Ammon's horn (tissue), 1 donor: Measurements from ENCODE around the gene GSG1L.
"Not testable (repeated sequence)": the region's sequence is repeated elsewhere in the genome, so short reads cannot be mapped to it uniquely, and the experiment has no call there.

Source experiments
- DNase-seq: peaks from one replicate; pipeline ENCODE4 v3.0.0-alpha.2; 2016; ENCODE audit warnings: low spot score

The GSG1L gene

DNA sequence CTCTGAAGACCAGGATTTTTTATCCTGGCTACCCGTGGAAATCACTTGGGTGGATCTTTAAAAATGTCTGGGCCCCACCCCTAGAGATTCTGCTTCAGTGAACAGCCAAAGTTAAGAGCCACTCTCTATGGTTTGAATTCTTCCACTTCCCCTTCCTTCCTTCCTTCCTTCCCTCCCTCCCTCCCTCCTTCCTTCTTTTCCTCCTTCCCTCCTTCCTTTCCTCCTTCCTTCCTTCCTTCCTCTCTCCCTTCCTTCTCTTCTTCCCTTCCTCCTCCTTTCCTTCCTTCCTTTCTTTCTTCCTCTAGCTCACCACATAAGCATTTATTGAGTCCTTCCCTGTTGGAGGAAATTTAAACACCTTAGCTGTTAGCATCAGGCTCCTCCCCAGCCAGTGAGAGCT lies 310.0 kb downstream of the GSG1L start:
- DNase-seq, result no peak

DNA sequence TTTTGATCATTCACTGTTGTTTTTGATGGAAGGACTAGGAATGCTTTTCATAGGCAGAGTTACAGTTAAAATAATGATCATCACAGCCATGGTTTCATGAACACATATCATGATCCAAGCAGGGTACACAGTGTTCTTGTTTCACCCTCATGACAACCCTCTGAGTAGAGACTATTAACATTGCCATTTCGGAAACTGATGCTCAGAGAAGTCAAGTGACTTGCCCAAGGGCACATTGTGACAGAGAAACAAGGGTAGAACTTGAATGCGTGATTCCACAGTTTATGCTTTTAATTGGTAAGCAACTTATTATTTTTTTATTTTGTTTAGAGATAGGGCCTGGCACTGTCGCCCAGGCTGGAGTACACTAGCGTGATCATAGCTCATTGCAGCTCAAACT lies 311.3 kb downstream of the GSG1L start:
- DNase-seq, result no peak

DNA sequence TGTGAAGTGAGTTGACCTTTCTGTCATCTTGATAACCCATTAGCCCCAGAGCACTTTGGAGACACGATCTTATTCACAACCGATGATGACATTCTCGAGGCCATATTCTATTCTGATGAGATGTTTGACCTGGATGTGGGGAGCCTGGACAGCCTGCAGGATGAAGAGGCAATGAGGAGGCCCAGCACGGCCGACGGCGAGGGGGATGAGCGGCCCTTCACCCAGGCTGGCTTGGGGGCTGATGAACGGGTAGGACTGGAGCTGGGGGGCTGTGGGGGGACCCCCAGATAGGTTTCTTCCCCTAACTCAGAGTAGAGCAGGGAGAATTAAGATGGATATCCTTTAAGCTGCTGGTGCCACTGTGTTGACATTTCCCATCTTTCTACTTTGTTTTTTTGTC lies 311.8 kb downstream of the GSG1L start:
- DNase-seq, result no peak

DNA sequence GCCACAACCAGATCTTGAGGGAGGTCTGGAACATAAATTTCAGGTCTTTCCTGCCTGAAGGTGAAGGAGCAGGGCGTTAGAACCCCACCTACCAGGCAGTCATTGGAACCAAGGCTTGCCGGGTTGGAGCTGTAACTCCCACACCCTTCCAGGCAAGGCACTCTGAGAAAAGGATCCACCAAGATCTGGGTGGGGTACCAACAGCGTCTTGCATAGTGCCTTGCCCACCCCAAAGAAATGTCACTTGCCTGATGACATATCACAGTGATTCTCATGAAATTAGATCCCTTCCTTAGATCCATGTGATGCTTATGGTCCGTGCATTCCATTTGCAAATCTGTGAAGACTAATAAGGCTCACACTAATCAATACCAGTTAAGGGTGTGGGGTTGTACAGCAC lies 312.3 kb downstream of the GSG1L start:
- no peak for DNase-seq

DNA sequence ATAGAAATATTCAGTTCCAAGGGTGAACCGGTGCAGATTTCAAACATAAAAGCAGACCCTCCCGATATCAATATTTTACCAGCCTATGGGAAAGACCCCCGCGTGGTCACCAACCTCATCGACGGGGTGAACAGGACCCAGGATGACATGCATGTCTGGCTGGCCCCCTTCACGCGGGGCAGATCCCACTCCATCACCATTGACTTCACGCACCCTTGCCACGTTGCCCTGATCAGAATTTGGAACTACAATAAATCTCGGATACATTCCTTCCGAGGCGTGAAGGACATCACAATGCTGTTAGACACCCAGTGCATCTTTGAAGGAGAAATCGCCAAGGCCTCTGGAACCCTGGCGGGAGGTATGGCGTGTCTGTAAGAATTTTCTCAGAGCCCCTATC lies 313.6 kb downstream of the GSG1L start:
- no peak for DNase-seq

DNA sequence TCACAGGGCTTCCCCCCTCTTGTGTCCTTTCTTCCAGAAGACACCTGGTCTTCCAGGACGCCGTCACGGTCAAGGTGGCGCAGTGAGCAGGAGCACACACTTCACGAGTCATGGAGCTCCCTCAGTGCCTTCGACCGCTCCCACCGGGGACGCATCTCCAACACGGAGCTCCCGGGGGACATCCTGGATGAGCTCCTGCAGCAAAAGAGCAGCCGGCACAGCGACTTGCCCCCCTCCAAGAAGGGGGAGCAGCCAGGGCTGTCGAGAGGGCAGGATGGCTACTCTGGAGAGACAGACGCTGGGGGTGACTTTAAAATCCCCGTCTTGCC lies 314.0 kb downstream of the GSG1L start:
- no peak for DNase-seq

DNA sequence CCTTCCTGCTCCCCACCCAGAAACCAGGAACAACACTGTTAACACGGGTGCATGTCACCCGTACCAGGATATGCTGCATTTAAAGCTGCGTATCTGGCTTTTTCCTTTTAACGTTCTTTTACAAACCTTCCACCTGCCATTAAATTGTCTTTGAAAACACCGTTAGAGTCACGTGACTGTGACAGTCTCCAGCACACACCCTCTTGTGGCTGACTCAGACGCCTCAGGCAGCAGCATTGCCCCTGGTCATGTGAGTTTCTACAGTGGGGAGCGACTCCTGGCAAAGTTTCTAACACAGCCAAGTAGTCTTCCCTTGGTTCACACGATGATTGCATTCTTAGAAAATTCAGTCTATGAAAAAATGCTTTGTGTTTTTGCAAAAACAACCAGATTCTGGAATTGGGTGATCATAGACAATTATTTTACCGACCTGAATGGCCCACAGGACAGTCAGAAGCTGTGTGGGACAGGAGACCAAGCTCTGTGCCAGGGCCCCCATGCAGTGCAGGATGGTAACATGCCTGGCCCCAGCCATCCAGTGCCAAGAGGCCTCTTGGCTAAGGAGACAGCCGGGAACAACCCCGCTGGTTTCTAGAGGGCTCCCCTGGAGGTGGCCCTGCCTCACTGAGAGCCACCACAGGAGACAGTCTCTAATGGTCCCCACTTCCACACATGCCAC lies 314.5 kb downstream of the GSG1L start:
- peak; percentile 69 for DNase-seq

DNA sequence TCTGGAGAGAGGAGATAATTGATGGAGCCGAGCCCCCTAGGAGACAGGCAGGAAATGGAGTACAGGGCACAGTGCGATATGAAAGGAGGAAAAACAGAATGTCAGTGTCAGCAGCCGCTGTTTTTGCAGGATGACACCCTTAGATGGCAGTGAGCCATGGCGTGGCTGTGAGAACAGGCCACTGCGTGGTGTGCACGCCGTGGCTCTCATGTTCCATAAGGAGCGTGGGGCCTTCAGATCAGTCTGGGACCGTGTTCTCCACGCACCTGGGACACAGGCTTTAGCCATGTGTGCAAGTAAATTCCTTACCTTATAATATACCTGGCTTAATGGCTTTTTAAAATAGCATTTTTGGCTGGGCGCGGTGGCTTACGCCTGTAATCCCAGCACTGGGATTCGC lies 315.6 kb downstream of the GSG1L start:
- no peak for DNase-seq

DNA sequence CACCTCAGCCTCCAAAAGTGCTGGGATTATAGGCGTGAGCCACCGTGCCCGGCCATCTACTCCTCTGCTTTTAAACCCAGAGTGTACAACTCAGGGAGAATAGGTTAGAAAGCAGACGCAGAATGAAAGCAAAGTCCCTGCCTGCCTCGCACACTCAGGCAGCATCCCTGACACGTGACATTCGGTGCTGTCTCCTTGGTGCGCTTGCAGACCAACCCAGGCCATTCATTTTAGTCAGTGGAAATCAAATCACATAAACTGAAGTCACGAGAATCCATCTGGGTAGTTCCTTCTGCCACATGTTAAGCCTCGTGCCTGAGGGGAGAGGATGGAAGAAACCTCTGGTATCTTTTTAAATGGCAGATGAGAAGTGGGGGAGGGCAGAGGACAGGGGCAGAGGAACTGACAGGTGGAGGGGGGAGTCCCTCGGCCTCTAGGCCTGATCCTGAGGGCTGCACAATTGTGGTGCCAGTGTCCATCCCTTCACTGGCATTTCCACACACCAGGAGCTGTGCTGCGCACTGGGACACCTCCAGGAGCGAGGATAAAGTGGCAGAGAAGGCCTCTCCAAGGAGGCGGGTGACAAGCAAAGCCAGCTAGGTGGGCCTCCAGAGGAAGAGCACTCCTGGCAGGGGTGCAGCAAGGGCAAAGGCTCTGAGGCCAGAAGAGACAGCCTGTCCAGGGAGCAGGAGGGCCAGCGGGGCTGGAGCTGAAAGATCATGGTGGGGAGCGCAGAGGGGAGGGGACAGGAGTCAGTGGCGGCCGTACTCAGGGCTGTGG lies 317.2 kb downstream of the GSG1L start:
- DNase-seq, result peak; percentile 51

DNA sequence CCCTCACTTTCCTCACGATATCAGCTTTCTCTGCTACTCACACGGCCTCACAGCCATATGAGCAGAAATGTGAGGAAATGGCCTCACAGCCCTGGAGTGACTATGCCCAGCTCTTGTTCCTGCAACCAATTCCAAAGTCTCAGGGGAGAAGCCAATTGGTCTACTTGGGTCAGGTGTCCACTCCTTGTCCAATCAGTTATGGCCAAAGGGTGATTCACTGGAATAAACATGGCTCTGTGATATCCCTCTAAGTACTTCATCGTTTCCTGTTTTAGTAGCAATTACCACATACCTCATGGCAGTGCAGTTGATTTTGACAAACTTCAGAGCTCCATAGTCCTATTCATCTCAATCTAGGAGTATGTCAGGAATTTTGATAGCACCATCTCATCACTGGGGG lies 318.2 kb downstream of the GSG1L start:
- no peak for DNase-seq

DNA sequence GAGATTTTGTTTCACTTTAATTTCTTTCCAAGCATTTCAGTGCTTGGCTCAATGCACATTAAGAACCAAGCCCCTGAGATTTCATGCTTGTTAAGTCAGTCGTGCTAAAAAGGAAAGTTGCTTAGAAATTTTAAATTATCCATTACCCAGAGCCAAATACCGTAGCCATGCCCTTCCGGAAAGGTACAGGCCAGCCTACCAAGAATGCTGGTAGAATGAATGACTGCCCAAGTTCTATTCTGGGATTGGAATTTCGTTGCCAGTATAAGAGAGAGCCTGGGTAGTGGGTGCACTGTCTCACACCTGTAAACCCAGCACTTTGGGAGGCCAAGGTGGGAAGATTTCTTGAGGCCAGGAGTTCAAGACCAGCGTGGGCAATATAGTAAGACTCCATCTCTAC lies 319.6 kb downstream of the GSG1L start:
- DNase-seq, result no peak

DNA sequence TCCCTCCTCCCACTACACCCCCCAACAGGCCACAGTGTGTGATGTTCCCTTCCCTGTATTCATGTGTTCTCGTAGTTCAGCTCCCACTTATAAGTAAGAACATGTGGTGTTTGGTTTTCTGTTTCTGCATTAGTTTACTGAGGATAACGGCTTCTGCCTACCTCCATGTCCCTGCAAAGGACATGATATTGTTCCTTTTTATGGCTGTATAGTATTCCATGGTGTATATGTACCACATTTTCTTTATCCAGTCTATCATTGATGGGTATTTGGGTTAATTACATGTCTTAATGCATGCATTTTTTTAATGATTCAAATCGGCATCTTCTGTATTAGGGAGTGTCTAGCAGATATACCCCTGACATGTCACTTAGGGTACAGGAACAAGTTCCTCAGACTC lies 320.5 kb downstream of the GSG1L start:
- DNase-seq, result not testable (repeated sequence)

DNA sequence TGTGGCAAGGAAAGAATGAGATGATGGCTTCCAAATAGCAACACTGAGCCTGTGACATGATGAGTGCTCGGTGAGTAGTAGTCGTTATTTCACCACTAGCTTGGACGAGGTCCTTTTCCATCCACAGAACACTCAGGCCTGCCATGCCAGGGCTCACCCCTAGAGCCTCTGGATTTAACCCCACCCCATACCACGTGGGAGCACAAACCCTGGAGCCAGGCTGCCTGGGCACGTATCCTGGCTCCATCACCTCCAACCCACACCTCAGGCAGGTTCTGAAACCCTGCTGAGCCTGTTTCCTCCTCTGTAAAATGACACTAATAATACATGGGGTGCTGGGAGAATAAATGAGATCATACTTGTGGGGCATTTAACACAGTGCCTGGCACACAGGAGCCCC lies 321.2 kb downstream of the GSG1L start:
- no peak for DNase-seq

DNA sequence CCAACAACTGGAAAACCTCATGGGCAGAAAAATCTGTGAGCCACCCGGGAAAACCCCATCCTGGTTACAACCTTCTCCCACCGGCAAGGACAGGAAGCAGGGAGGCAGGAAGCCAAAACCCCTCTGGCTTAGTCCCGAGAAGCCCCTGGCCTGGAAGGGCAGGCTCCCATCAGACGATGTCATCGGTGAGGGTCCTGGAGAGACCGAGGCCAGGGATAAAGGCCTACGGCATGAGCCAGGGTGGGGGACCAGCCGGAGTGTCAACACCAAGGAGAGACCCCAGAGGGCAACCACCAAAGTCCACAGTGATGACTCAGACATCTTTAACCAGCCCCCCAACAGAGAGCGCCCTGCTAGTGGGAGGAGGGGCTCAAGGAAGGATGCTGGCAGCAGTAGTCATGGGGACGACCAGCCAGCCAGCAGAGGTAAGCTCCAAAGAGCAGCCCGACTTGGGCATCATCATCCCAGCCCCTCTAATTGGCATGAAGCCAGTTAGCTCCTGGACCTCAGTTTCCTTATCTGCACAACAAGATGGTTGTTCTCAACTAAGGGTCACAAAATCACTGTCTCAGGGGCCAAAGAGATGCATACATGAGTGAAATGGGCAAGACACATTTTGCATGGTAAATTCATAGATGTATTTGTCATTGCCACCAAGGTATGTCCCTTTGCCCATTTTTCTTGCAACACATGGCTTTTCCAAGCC lies 322.9 kb downstream of the GSG1L start:
- DNase-seq, result no peak

DNA sequence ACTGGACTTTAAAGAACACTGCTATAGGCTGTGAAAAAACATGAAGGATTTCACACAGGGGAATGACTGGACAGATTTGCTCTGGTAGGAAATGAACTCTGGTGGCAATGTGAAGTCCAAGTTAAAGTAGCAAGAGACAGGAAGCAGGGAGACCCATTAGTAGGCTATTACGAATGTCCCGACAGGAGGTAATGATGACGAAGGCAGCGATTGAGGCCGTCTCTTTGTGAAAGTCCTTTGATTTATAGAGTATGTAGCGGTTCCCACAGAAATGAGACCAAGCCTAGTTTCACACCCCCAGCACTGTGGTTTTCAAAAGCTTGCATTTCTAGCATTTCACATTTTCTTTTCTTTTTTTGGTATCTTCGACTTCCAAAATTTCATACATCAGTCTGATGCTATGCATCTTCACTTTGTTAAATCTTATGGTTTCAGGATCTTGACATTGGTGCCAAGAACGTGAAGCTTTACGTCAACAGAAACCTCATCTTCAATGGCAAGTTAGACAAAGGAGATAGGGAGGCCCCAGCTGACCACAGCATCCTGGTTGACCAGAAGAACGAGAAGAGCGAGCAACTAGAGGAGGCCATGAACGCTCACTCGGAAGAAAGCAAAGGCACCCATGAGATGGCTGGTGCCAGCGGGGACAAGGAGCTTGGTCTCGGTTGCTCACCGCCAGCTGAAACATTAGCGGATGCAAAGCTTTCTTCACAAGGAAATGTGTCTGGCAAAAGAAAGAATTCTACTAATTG lies 323.7 kb downstream of the GSG1L start:
- no peak for DNase-seq

DNA sequence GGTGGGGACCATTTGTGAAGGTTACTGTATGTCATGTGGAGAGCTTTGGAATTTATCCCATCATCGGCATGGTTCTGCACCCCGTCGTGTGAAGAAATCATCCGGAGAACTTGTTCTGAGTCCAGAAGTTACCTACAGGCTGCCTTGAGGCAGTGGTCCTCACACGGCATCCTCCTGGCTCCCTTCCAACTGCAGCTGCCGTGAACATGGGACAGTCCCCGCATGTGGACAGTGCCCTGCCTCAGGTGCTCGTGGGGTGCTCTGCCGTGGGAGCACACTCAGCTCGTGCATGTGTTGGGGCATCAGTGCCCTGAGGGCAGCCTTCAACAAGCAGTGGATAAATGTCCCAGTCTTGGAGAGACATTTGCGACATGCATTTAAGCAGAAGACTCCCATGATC lies 324.9 kb downstream of the GSG1L start:
- DNase-seq, result no peak
